NCI-H128 (cell line): ENCODE results near the gene TSPAN18.

Experiments
- DNase-seq: peaks from one replicate; lab custom pipeline; 2025; ENCODE audit not compliant: unreplicated experiment; lab: John Stamatoyannopoulos, UW

TSPAN18 gene

GRCh38 chr11:44840085-44840478, 113.3 kb downstream of the TSPAN18 start:
- no peak for DNase-seq

GRCh38 chr11:44840521-44841251, 113.9 kb downstream of the TSPAN18 start:
- no peak for DNase-seq

DNA sequence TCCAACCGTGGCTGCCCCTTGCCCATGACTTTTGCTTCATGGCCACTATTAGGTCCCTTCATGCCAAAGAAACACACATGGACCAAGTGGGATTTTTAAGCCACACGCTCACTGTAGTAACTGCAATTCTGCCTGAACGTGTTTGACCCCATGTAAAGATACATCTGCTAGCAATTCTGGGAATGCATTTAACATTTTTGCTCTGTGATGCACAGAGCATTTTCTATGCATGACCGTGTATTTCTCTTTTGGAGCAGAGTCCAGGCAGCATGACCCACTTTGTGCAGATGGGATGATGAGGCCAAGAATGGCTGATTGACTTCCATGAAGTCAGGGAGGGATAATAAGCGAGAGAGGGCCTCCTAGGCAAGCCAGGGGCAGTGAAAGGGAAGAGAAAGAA, 115.5 kb downstream of the TSPAN18 start:
- no peak for DNase-seq

- DNase-seq = no peak
These were observed 120.1 kb downstream of the TSPAN18 start for GRCh38 chr11:44846852-44847251.

DNA sequence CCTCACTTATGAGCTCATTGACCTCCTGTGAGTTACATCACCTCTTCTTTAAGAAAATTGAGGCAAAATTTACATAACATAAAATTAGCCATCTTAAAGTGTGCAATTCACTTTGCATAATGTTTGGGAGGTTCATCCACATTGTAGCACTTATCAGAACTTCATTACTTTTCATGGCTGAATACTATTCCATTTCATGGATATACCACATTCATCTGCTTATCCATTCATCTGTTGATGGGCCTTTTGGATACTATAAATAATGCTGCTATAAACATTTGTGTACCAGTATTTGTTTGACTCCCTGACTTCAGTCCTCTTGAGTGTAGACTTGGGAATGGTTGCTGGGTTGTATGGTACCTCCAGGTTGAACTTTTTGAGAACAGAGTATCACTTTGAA, 120.6 kb downstream of the TSPAN18 start:
- DNase-seq = no peak

GRCh38 chr11:44848203-44848962, 121.6 kb downstream of the TSPAN18 start:
- no peak for DNase-seq

- DNase-seq = no peak
These were observed 122.2 kb downstream of the TSPAN18 start for GRCh38 chr11:44848963-44849350.

DNA sequence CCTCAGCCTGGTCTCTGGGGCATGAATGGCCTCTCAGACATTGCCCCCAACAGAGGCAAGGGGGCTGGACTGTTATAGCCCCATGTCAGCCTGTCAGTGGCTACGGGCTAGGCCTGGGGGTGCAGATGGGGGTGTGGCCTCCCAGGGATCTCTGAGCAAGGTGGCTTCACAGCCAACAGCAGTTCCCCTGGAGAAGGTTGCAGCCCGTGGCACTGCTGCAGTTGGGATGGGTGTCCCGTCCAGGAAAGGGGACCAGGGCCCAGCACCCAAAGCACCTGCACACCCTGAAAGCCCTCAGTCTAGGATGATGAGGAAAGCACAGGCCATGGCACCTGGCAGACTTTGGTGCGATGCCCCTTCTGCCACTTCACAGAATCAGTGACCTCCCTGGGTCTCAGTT, 122.7 kb downstream of the TSPAN18 start:
- DNase-seq = no peak

DNA sequence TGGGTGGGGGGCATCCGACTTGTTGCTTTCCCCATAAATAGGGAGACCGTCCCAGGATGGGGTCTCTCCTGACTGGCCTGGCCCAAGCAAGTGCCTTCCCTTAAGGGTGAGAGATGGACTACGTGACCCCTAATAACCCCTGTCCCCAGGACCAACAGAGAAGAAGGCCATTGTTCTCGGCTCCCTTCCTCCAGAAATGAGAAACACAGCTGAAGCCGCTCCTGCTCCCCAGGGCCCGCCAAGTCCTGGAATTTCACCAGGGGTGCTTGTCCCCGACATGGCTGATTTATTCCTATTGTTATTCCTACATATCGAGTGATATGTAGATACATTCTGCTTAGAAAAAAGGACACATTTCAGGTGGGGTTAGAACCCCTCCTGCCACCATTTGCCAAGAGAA, 123.2 kb downstream of the TSPAN18 start:
- DNase-seq = no peak

GRCh38 chr11:44851496-44851895, 124.7 kb downstream of the TSPAN18 start:
- DNase-seq = no peak

- DNase-seq = no peak
These were observed 125.5 kb downstream of the TSPAN18 start for GRCh38 chr11:44852159-44852747.

GRCh38 chr11:44852952-44853351, 126.2 kb downstream of the TSPAN18 start:
- DNase-seq = no peak

GRCh38 chr11:44853666-44854065, 126.9 kb downstream of the TSPAN18 start:
- no peak for DNase-seq

DNA sequence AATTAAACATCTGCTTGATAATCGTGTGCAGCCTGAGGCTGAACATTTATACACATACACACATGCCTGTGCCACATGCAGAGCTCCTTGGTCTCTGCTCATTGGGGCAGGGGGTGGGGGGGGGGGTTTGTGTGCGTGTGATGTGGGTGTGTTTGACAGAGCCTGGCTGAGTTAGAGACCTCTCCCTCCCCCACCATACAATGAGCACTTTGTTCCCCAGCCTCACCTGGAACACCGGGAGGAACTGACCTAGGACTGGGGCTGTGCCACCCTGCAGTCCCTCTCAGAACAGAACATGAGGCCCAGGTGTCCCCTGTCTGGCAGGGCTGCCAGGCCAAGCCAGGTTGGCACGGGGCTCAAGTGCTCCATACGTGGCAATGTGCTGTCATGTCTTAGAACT, 127.3 kb downstream of the TSPAN18 start:
- DNase-seq = no peak

GRCh38 chr11:44854741-44855492, 128.2 kb downstream of the TSPAN18 start:
- no peak for DNase-seq

- no peak for DNase-seq
These were observed 128.7 kb downstream of the TSPAN18 start for GRCh38 chr11:44855493-44855849.

DNA sequence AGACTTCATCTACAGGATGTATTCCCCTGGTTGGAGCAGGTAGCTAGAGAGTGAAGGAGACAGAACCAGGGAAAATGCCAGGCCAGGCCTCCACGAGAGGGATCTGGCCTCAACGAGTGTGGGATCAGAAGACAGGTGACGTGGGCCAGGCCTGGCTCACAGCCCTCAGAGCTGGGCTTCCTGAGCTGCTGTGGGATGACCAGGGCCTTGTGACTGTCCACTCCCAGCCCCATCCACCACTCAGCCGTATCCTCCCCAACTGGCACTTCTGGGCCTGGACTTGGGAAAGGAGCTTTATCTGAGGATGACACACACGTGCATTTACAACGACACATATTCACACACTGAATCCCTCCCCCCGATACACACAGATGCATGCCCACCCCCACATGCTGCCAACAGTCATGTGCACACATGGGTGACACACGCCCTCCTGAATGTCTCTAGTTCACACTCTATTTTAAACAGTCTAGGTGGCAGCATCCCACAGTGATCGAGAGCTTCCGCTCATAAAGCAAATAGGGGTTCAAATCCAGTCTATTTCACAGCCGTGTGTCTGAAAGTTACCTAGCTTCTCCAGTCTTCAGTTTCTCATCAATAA, 130.8 kb downstream of the TSPAN18 start:
- DNase-seq = no peak

- no peak for DNase-seq
These were observed 132.2 kb downstream of the TSPAN18 start for GRCh38 chr11:44858796-44859527.

GRCh38 chr11:44859528-44859925, 132.8 kb downstream of the TSPAN18 start:
- no peak for DNase-seq

GRCh38 chr11:44860346-44860745, 133.6 kb downstream of the TSPAN18 start:
- no peak for DNase-seq
